K562 (cell line): Measurements from ENCODE around the gene BAHD1. TPM values are rescaled to one million over a fixed set of nuclear protein-coding genes. Genes with fewer than 3 reads are reported as not detected.

Source experiments
- CTBP1 ChIP-seq: fragments of 450-650 bp; IDR thresholded peaks from 2 replicates; pipeline ENCODE4 v1.6.1; 2016; ENCODE audit warnings: borderline replicate concordance
- CTCF ChIP-seq, 3 experiments: IDR thresholded peaks in 2 of 3; conservative IDR thresholded peaks in 1 of 3; 2 replicates each; pipeline ENCODE4 v1.5.1; 2011 to 2012; ENCODE audit warnings: low read length in 3 of 3, mild to moderate bottlenecking in 3 of 3, control low read depth in 2 of 3, improper control_type of control experiment in 1 of 3, inconsistent platforms in 1 of 3, low read depth in 1 of 3, mixed read lengths in 1 of 3, moderate library complexity in 1 of 3; ENCODE audit not compliant: insufficient read depth in 2 of 3
- E4F1 ChIP-seq: fragments of 250-450 bp; sonication (Bioruptor Pico); IDR thresholded peaks from 2 replicates; pipeline ENCODE4 v1.5.0; 2021; ENCODE audit warnings: mild to moderate bottlenecking, borderline replicate concordance
- GABPA ChIP-seq: fragments of 200-800 bp; sonication (Bioruptor generic); conservative IDR thresholded peaks from 2 replicates; pipeline ENCODE4 v1.6.1; 2016; ENCODE audit warnings: low read depth, missing genetic modification characterization, missing compliant biosample characterization
- MBD2 ChIP-seq: sonication (generic); IDR thresholded peaks from 2 replicates; pipeline ENCODE4 v1.6.1; 2016; ENCODE audit warnings: low read depth, borderline replicate concordance
- MCM3 ChIP-seq: fragments of 450-650 bp; IDR thresholded peaks from 2 replicates; pipeline ENCODE4 v1.6.1; 2016
- MEF2D ChIP-seq: conservative IDR thresholded peaks from 2 replicates; pipeline ENCODE4 v1.6.1; 2016; ENCODE audit warnings: low read depth, missing genetic modification characterization, missing compliant biosample characterization
- NFIX ChIP-seq: fragments of 250-450 bp; sonication (Bioruptor Pico); IDR thresholded peaks from 2 replicates; pipeline ENCODE4 v1.4.0; 2020; ENCODE audit warnings: low read depth, mild to moderate bottlenecking, moderate library complexity
- NFRKB ChIP-seq: fragments of 450-650 bp; IDR thresholded peaks from 2 replicates; pipeline ENCODE4 v1.6.1; 2016; ENCODE audit warnings: low read depth
- PHTF2 ChIP-seq: fragments of 250-450 bp; sonication (Bioruptor Pico); IDR thresholded peaks from 2 replicates; pipeline ENCODE4 v1.5.0; 2021; ENCODE audit warnings: mild to moderate bottlenecking
- RBM15 ChIP-seq: fragments of 200-400 bp; formaldehyde crosslinking; IDR thresholded peaks from 2 replicates; pipeline ENCODE4 v1.6.1; 2018; ENCODE audit warnings: mild to moderate bottlenecking, low read length, moderate library complexity; ENCODE audit not compliant: insufficient read depth
- RERE ChIP-seq: sonication (generic); formaldehyde crosslinking; IDR thresholded peaks from 2 replicates; pipeline ENCODE4 v1.8.0; 2023; ENCODE audit warnings: missing genetic modification reagents, mild to moderate bottlenecking, borderline replicate concordance
- SETDB1 ChIP-seq: IDR thresholded peaks from one replicate; pipeline ENCODE4 v1.6.1; 2012; ENCODE audit warnings: low read length, control low read depth, inconsistent platforms
- SMAD4 ChIP-seq: fragments of 250-450 bp; sonication (Bioruptor Pico); conservative IDR thresholded peaks from 2 replicates; pipeline ENCODE4 v1.8.0; 2021; ENCODE audit warnings: inconsistent platforms, mild to moderate bottlenecking, moderate library complexity
- SP1 ChIP-seq: sonication (generic); formaldehyde crosslinking; IDR thresholded peaks from 2 replicates; pipeline ENCODE4 v1.8.1; 2022; ENCODE audit warnings: mild to moderate bottlenecking, missing genetic modification reagents
- ZBTB43 ChIP-seq: sonication (generic); formaldehyde crosslinking; IDR thresholded peaks from 2 replicates; pipeline ENCODE4 v1.8.0; 2023; ENCODE audit warnings: mild to moderate bottlenecking, missing genetic modification reagents
- ZNF354B ChIP-seq: fragments of 250-450 bp; sonication (Bioruptor Pico); IDR thresholded peaks from 2 replicates; pipeline ENCODE4 v1.4.0; 2020
- polyA plus RNA-seq, 8 experiments: library from polyadenylated mRNA; depleted of rRNA in 4 of 8; stranded (reverse) in 5 of 8; unstranded in 3 of 8; fragments of >200 nt; fragmentation: Nextera tagmentation in 2 of 8; fragmentation: Illumina TruSeq in 1 of 8; extraction: Ambion mirVana in 2 of 8; extraction: Trizol in 1 of 8; gene quantifications; 2 replicates each; pipeline versions ENCODE4 v1.2.1 to v1.2.3, GENCODE V29; 2011 to 2014; ENCODE audit warnings: inconsistent platforms in 1 of 8, missing spikeins in 1 of 8
- total RNA-seq, 7 experiments: library from RNA; depleted of rRNA in 6 of 7; stranded (reverse); fragments of >200 nt in 6 of 7; fragmentation: Illumina TruSeq in 2 of 7; extraction: Trizol in 2 of 7; gene quantifications; 2 replicates each; pipeline versions ENCODE4 v1.2.1 to v1.2.3, GENCODE V29; 2011 to 2021; ENCODE audit warnings: low replicate concordance in 1 of 7

The BAHD1 gene
- total and polyA plus RNA-seq, 9 of the 15 experiments (the other 6 are each of a cell fraction or from before 2014, with no cell fraction given), result 0.55 to 38.5 (median 11.5) TPM

- no peak for TF ChIP-seq E4F1 (CRISPR knock-in tag)
- no peak for TF ChIP-seq PHTF2
- no peak for TF ChIP-seq MEF2D (tag)
- no peak for TF ChIP-seq NFIX (CRISPR knock-in tag)
- TF ChIP-seq CTBP1, result no peak
- no peak for TF ChIP-seq RERE
- TF ChIP-seq MCM3, result no peak
- TF ChIP-seq ZBTB43, result no peak
- TF ChIP-seq NFRKB, result 0 out of 2 replicates have a peak, but pooled peaks have one; percentile 44
- no peak for TF ChIP-seq RBM15
- TF ChIP-seq SMAD4 (CRISPR knock-in tag), result no peak
- TF ChIP-seq MBD2, result no peak; the same call in 1 of the 2 replicates
- no peak for TF ChIP-seq SP1
- 0 out of 6 replicates have a peak, but pooled peaks of 1 of the 3 experiments have one; percentile 1 for TF ChIP-seq CTCF (IDR thresholded peaks at IDR 0.05 in 2 of 3, conservative IDR thresholded peaks at IDR 0.05 in 1 of 3; ENCODE audit: insufficient read depth in 2 of 3, low read depth in 1 of 3, low read length in 3 of 3)
- no peak for TF ChIP-seq SETDB1
- TF ChIP-seq ZNF354B (CRISPR knock-in tag), result no peak
- no peak for TF ChIP-seq GABPA (tag)
These were observed 4.4 kb upstream of the BAHD1 start (continued) for GRCh38 chr15:40436116-40436891.
